ENCODE results near the gene NEBL.

Gene NEBL

DNA sequence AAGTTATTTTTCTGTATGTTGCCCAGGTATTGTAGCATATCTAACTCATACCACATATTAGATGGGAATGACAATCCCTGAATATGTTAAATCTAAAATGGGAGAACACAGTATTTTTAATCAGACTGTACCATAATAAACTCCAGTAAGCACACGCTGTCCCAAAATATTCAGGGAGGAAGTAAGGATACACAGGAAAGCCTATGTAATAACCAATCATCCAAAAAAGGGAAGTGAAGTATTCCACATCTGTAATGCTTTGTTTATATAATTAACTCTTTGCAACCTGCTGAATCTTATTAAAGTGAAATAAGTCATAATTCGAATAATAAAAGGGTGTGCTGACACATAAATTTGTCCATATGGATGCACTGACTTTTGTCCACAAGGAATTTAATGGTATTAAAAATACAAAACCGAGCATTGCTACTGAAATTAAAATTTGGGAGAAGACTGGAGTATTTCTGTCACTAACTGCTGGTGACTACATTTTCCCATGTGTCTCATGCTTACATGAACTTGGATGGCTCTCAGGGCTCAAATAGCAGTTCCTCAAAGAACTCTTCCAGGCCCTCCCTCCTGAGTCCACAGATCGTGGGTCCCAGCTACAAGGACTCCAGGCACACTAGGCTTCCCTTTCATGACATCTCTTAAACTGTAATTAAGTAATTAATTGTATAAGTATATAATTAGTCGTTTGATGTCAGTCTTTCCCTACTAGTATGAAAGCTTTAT, 120.6 kb downstream of the NEBL start:
- no peak for DNase-seq

DNA sequence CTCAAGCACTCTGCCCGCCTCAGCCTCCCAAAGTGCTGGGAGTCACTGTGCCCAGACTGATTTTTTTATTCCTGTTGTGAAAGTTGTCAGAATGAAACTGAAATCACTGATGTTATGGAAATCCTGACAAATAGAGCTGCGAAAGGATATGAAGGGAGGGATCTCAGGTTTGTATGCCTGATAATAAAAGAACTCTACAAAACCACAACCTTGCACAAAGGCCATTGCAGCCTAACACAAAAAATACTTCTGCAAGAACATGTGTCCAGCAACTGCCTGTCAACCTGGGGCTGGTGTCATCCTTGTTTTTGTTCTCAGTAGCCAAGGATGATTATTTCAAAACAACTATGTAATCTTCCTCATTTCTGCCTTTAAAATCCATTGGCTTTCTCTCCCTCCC, 126.1 kb downstream of the NEBL start:
- DNase-seq, result no peak

DNA sequence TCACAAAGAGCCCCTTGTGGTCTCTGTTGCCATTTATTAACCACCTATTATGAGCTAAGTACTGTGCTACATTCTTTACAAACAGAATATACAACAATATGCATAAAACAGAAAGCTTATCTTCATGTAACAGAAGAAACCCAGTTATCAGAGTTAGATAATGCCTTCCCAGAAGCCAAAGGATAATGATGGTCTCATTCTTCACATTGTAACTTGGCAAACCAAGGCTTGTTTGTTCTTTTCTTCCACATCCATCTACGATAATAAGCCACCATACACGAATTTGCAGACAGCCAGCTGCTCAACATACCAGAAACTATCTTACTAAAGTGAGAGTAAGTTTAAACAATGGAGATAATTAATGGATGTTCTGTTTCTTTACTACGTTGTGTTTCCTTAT, 127.6 kb downstream of the NEBL start:
- DNase-seq, result no peak

DNA sequence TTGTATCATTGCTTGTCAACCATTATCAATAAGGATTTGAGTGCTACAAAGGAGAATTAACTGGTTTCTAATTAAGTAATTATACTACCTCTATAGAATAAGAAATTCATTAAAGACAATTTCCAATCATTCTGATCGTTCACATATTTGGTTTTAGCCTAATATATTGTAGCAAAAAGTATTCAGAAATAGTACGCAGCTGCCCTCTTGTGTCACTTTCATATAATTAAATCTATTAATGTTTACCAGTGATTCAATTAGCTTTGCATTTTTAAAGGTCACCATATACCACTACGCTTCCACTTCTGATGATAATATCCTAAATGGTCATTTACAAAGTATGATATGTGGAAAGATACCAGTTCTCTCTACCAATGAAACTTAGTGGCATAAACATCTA, 128.3 kb downstream of the NEBL start:
- DNase-seq, result no peak

DNA sequence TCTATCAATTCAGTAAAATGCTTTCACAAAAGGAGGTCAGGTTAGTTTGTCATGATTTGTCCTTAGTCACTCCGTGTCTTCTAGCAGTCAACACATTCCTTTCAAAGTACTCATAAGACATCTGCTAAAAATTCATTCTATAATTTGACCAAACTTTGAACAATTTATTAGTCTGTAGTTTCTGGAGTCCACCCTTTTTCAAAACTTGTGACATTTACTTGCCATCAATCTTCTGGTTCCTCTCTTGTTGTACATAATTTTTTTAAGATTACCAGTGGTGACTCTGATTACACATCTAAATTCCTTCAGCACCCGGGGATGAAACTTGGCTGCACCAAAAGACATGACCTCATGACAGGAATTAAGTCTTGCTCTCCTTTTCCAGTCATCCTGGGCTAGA, 130.1 kb downstream of the NEBL start:
- no peak for DNase-seq

DNA sequence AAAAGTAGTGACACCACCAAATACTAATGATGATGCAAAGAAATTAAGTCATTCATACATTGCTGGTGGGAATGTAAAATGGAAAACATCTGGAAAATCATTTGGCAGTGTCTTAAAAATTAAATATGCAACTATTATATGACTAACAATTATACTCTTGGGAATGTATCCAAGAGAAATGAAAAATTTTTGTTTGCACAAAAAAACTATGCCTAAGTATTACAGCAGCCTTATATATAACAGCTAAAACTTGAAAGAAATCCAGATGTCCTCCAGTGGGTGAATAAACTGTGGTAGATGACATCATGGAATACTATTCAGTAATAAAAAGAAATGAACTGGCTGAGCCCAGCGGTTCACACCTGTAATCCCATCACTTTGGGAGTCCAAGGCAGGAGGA, 132.0 kb downstream of the NEBL start:
- no peak for DNase-seq

DNA sequence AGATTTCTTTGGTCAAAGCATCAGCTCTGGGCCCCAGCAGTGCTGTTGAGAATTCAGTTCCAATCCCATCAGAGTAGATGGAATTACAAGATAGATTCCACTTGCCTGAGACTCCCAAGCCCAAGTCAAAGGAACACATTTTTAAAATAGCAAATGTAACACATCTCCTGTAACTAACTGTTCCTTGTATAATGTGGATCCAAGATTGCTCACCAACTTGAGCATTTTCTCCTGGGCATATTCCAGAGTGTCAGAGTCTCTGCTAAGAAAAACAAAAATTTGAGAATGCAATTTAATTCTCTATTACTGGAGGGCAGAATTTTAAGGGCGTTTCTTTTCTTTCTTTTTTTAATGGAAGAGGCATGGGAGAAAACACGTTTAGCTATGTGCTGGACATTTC, 136.7 kb downstream of the NEBL start:
- no peak for DNase-seq

DNA sequence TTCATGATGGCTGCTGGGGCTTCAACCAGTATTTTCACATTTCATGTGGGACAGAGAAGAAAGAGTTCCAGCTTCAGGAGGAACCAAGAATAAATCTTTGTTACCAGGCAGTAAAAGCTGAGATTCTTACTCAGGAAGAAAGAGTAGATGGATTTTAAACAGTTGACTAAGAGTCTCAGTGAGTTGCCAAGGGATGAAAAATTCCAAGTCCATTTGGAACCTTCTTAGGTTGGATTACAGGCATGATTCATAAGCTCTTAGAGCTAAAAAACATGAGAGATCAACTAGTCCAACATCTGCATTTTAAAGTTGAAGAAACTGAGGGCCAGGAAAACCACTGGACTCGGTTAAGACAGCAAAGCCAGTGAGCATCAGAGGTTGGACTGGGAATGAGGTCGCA, 148.6 kb downstream of the NEBL start:
- DNase-seq, result no peak

DNA sequence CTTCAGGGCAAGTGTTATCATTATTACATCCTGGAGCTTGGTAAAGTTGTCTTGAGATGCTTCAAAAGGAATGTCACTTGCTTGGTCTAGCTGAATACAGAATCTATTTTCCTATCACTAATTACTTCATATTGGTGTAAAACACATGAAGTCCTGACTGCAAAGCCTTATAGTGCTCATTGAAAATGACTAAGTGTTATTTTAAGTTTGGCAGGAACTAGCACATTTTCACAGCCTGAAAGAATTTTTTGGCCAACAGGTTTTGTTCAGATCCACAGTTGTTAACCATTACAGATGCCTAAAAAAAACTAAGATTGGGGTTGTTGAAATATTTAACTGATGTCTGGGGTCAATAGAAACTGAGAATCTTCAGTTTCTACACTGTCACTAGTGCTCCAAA, 149.3 kb downstream of the NEBL start:
- DNase-seq, result no peak

DNA sequence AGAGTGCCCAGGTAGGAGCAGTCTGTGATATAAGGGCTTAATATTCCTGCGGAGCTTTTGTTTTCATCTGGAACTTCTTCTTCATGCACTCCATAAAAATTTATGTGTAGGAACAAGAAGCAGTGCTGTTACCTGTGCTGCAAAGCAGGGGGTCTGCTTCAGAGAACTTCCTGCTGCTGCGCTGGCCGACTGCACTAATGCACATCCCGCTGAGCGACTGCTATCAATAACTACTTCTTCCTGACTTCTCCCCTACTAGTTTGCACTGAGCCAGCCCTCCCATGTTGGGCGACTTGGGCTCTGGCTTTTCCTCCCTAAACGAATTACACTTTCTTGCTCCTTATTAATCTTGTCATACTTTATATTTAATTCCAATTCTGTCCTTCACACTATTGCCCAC, 150.3 kb downstream of the NEBL start:
- no peak for DNase-seq

DNA sequence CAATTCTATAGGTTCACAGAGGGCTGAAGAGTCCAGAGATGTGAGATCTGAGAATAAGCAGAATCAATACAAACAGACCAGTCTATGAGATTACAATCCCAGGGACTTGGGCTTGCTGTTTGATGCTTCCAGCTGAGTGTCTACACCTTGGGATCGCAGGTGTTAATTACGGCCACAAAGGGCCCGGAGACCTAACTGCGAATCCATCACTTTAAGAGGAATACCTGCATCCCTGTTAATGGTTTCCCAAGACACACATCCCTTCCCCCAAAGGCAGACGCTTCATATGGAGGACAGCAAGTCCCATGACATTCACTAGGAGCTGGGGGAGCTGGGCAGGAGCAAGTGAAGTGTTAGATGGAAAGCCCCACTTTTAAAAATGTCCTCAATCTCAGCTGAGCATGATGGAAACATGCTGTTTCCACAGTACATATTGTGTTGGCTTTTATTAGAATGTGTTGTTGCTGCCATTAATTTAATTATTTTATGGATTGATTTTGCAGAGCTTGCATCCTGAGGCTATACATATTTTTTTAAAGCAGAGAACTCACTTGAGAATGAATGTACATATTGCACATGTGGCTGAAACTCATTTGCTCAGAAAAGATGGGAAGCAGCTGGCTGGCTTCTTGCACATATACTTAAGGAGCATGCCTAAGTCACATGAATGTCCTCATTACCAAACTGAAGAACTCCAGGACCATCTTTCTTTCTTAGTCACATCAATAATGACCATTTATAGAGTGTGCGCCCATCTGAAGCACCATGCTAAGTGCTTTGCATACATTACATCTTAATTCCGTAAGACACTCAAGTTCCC, 151.3 kb downstream of the NEBL start:
- DNase-seq, result no peak

DNA sequence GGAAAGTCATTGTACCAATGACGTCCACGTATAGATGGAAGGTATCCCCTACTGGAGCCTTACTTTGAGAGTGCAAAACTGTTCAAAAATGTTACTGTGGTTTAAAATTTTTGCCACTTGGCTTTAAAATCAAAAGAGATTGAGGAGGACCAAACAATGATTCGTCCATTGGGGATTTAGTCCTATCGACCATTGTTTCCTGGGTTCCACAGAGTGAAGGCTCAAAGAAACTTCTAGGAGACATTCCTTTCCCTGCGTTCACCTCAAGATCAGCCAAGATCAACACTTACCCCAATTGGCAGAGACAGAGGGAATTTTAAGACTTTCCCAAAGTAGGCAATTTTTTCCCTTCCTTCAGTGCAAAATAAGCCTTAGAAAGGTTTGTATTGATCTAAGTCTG, 152.3 kb downstream of the NEBL start:
- no peak for DNase-seq

DNA sequence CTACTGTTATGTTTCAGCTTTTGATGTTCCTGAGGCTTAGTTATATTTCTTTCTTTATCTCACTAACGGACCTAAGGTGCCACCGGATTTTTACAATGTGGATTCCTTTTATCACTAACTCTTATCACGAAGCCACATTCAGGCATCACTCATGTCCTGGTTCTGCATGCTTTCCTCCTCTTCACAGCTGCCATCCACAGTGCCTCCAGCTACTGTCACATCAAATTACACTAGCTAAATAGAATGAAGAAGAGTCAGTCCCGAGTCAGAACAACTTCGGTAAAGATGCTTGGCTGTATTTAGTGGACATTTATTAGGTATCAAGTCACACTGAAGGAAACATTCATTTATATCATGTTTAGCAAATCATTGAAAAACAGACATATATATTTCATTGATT, 153.2 kb downstream of the NEBL start:
- DNase-seq, result no peak

DNA sequence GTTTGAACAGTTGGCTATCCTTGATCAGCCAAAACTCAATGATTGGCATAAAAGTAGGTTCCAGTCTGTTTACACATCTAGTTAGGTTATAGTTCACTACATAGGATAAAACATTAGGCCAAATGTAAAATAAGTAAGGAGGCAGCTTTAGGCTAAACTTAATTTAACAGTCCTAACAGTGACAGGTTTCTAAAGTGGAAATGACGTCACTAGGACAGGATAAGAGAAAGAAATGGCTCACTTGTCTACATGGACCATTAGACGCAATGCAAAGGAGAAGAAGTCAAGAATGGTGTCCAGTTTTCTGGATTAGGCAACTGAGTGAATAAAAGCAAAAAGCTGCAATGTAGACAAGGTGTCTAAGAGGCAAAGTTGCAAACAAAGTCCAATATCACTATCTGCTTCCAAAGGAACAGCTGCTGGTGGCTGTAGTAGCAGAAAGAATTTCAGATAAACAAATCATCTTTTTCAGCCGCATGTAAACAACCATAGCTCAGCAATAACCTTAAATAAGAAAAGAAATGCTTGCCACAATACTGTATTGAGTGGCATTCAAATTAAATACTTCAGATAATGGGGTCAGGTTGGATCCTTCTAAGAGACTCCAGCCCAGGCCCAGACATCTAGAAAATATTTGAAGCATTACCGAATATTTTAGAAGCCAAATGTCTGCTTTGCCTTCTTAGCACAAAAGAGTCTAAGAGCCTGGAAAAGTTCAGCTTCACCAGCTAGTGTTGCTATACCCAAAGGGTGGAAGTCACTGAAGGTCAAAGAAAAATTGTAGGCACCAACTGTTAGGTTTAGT, 154.2 kb downstream of the NEBL start:
- DNase-seq, result no peak

DNA sequence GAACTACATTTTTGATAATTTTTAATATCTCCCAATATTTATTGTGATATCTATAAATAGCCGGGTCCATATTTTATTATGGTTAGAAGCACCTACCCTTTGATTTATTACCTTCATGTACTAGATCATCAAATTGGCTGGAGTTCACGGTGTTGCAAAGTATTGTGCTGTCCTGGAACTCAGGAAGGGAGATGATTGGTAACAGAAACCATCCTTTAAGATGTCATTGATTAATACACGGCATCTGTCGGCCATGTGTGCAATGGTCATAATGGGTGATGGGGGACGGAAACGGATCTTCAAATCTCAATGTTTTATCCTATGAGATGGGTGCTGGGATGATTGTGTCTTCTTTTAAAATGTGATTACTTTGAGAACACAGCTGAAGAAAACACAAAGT, 157.0 kb downstream of the NEBL start:
- DNase-seq, result no peak

DNA sequence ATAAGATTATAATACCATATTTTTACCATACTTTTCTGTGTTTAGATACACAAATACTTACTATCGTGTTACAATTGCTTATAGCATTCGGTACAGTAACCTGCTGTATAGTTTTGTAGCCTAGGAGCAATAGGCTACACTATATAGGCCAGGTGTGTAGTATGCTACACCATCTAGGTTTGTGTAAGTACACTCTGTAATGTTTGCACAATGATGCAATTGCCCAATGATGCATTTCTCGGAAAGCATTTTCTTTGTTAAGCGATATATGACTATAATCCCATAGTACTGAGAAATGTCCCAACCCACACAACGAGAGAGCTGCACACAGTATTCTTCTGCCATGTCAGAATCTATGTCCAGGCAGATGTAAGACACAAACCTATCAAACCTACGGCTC, 160.0 kb downstream of the NEBL start:
- DNase-seq, result no peak

All from activated T-cell treated with anti-CD3 and anti-CD28 coated beads, Interleukin-2, amount 50 U/mL, for 1 hour (primary cell).